ENCODE results near the gene EDN2.

The EDN2 gene

DNA sequence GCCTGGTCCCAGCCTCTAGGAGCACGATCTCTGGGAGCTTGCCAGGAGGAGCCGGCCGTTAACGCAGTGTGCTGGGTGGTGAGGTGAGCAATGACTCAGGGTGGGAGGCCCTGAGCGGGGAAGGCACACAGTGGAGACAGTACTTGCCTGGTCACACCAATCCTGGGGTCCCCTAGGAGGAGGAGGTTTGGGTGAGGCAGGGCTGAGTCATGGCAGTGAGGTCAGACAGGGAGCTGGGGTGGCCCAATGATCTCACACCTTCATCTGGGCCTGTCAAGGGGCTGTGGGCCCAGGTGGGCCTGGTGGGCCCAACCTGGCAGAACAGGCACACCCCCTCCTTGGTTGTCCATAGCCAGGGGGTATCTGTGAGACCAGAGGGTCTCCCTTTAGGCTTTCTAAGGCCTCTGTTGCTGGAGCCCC lies 8.6 kb upstream of the EDN2 start:
- Histone ChIP-seq H3K36me3 (ENCODE audit: insufficient read depth, low read length) (no peaks in the 10 kb centered on the region), H2AFZ (ENCODE audit: low read depth, low read length) (no peak overlapping the region), H3K9me3 (ENCODE audit: low read length) (no peaks in the 10 kb centered on the region), H3K4me1 (ENCODE audit: insufficient read depth, low read length) (peaks cover 32% of the 10 kb centered on the region), H3K27me3 (ENCODE audit: insufficient read depth, low read length) (no peaks in the 10 kb centered on the region), H3K4me3 (ENCODE audit: low read length) (no peak overlapping the region)

DNA sequence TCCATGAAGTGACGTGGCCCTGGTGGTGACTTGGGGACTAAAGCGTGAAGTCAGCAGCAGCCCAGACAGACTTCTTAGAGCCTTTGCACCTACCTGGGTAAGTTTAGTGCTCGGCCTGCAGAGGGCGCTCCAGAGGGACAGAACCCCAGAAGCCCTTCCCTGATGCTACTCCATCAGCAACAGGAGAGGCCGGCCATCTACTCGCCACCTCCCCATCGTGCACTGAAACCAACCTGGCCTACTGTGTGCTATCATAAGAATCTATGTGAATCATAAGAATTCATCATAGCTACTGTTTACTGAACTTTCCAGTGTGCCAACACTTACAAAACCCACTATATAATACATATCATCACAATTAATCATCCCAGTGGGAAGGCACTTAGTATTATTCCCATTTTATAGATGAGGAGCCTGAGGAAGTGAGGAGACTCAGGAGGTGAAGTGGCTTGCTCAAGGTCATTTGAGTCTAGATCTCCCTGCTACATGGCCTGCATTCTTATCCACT lies 7.9 kb upstream of the EDN2 start:
- Histone ChIP-seq H3K27me3 (ENCODE audit: insufficient read depth, low read length) (no peaks in the 10 kb centered on the region), H2AFZ (ENCODE audit: low read depth, low read length) (no peak overlapping the region), H3K36me3 (ENCODE audit: insufficient read depth, low read length) (no peaks in the 10 kb centered on the region), H3K9me3 (ENCODE audit: low read length) (no peaks in the 10 kb centered on the region), H3K4me3 (ENCODE audit: low read length) (no peak overlapping the region), H3K4me1 (ENCODE audit: insufficient read depth, low read length) (peaks cover 33% of the 10 kb centered on the region)

DNA sequence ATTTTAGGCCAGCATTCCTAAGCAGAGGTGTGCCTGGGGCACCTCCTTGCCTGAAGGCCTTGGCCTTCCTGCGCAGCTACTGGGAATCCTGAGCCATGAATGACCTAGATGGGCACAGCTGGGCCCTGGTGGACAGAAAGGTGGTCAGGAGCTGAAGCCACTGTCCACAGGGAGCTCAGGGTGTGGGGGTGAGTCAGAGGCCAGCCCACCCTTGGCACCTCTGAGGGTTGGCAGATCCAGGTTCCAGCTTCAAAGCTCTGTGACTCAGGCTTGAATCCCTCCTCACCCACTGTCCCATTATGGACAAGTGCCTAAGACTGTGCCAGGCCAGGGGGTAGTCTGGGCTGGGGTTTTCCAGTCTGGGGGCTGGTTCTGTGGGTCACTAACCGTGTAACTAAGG lies 6.4 kb upstream of the EDN2 start:
- no peaks in the 10 kb centered on the region for H3K36me3 ChIP-seq (ENCODE audit: insufficient read depth, low read length)

DNA sequence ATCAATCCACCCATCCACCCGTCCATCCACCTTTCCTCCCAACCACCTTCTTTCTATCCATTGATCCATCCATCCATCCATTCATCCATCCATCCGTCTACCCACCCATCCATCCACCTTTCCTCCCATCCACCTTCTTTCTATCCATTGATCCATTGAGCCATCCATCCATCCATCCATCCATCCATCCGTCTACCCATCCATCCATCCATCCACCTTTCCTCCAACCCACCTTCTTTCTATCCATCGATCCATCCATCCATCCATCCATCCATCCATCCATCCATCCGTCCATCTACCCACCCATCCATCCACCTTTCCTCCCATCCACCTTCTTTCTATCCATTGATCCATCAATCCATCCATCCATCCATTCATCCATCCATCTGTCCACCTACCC lies 5.1 kb upstream of the EDN2 start:
- peaks cover 40% of the 10 kb centered on the region for H3K4me1 ChIP-seq (ENCODE audit: insufficient read depth, low read length)
- no peaks in the 10 kb centered on the region for H3K36me3 ChIP-seq (ENCODE audit: insufficient read depth, low read length)
- H3K9me3 ChIP-seq (ENCODE audit: low read length), result no peaks in the 10 kb centered on the region
- H3K4me3 ChIP-seq (ENCODE audit: low read length), result no peak overlapping the region
- no peaks in the 10 kb centered on the region for H3K27me3 ChIP-seq (ENCODE audit: insufficient read depth, low read length)
- no peak overlapping the region for H2AFZ ChIP-seq (ENCODE audit: low read depth, low read length)

More for the DNA sequence above, 6.4 kb upstream of the EDN2 start:
- no peak overlapping the region for H3K4me3 ChIP-seq (ENCODE audit: low read length)
- H2AFZ ChIP-seq (ENCODE audit: low read depth, low read length), result no peak overlapping the region
- H3K9me3 ChIP-seq (ENCODE audit: low read length), result no peaks in the 10 kb centered on the region
- H3K4me1 ChIP-seq (ENCODE audit: insufficient read depth, low read length), result peaks cover 37% of the 10 kb centered on the region
- H3K27me3 ChIP-seq (ENCODE audit: insufficient read depth, low read length), result no peaks in the 10 kb centered on the region

DNA sequence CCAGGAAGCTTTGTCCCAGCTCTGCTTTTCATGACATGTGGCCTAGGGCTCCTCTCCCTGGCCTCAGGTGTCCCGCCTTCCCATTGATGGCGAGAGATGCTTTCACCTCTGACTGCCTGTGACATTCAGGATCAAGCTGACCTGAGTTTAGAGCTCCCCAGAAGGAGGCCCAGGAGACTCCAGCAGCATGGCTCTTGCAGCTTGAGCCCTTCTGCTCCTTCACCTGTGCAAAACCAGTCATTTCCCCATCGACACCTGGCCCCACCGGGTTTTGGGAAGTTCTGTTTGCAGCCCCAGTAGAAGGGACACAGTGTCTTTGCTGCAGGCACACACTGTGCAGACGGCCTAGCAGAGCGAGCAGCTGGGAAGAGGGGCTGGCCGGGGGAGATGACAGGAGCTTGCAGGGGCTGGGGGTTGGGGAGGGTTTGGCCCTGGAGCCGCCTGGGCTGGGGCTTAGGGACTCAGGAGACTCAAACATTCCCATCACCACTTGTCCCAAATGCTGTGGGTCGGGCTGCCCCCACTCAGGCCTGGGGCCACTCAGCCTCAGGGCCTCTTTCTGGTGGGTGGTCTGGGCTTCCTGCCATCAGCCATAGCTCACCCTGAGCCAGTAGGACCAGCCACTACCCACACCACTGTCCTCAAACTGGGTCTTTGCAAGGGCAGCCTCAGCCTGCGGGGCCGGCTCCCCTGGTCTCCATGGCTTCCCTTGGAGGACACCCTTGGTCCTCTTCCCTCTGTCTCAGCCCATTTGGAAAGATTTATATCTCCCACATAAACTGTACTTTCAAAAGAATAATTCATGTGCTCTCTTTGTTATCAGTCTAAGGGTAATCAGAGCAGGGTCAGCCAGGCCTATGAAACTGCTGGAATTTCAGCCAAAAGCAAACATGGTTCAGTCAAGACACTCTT lies 3.8 kb upstream of the EDN2 start:
- Histone ChIP-seq H3K36me3 (ENCODE audit: insufficient read depth, low read length) (no peaks in the 10 kb centered on the region), H3K9me3 (ENCODE audit: low read length) (no peaks in the 10 kb centered on the region), H3K4me1 (ENCODE audit: insufficient read depth, low read length) (peaks cover 40% of the 10 kb centered on the region), H3K27me3 (ENCODE audit: insufficient read depth, low read length) (no peaks in the 10 kb centered on the region), H2AFZ (ENCODE audit: low read depth, low read length) (no peak overlapping the region), H3K4me3 (ENCODE audit: low read length) (no peak overlapping the region)

DNA sequence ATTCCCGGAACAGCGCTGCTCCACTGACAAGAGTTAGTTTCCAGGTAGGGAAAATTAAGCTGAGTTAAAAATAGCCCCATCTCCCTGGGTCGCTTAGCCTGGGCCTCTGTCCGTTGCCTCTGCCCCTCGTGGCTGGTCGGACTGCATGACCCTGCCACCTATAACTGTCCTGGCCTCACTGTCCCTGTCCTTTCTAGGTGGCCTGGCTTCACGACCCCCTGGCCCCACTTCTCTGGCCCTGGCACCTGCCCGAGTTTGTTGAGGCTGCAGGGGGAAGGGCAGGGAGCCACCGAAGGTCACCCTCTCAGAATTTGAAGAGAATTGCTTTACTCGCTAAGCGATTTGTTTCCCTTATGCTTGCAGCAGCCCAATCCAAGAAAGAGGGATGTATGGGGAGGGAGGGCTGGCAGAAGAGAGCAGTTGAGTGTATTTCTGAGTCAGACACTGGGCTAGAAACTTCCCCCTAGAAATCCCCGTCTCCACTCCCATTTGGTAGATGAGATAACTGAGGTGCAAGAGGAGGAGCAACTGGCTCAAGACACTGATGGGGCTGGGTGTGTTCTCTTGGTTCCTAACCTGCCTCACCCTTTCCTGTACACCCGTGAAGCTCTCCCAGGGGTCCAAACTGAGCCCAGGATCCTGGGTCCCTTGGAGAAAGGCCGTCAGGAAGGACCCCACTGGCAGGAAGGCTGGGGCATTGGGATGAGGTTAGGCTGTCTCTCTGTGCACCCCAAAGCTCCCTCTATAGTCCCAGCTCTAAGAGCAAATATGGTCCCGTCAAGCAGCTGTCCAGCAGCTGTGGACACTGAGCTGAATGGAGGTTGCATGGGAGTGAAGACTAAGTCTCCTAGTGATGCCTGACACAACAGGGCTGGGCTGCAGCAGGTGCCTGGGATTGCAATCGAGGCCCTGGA lies 2.9 kb upstream of the EDN2 start:
- H3K27me3 ChIP-seq (ENCODE audit: insufficient read depth, low read length), result no peaks in the 10 kb centered on the region
- no peaks in the 10 kb centered on the region for H3K36me3 ChIP-seq (ENCODE audit: insufficient read depth, low read length)
- peaks cover 44% of the 10 kb centered on the region for H3K4me1 ChIP-seq (ENCODE audit: insufficient read depth, low read length)
- H3K9me3 ChIP-seq (ENCODE audit: low read length), result no peaks in the 10 kb centered on the region
- peak overlapping the region; percentile 21 for H2AFZ ChIP-seq (ENCODE audit: low read depth, low read length)
- peak overlapping the region; percentile 18 for H3K4me3 ChIP-seq (ENCODE audit: low read length)

DNA sequence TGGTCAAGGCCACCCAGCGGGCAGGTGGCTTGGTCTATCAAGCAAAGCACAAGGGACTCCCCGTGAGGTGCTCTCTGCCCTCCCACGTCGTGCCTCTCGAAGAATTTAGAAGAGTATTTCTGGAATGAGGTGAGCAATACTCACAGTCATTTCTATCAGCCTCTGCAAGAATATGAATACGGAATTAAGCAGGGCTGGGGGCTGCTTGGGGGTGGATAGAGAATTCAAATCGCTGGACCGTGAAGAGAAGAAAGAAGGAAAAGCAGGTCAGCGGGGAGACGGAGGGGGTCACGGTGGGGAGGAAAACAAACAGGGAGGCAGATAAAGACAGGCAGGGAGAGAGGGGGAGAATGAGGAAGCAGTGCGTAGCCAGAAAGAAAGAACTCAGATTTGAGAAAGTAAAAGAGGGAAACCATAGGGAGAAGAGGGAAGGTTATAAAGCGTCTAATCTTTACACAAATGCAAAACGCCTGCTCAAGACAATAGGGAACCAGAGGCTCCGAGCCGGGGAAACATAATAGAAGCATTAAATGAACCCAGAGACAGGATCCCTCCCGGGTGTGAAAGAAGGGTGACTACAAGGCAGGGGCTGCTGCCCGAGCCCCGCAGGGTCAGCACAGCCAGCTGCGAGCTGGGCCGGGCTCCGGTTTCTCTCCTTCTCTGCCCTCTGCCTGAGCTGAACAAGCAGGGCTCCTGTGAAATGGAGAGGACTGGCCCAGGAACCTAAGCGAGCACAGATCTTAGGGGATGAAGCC lies 2.1 kb upstream of the EDN2 start:
- H3K4me3 ChIP-seq (ENCODE audit: low read length), result peak overlapping the region; percentile 18
- no peaks in the 10 kb centered on the region for H3K36me3 ChIP-seq (ENCODE audit: insufficient read depth, low read length)
- H2AFZ ChIP-seq (ENCODE audit: low read depth, low read length), result peak overlapping the region; percentile 21
- H3K4me1 ChIP-seq (ENCODE audit: insufficient read depth, low read length), result peaks cover 44% of the 10 kb centered on the region
- H3K9me3 ChIP-seq (ENCODE audit: low read length), result no peaks in the 10 kb centered on the region
- H3K27me3 ChIP-seq (ENCODE audit: insufficient read depth, low read length), result no peaks in the 10 kb centered on the region

DNA sequence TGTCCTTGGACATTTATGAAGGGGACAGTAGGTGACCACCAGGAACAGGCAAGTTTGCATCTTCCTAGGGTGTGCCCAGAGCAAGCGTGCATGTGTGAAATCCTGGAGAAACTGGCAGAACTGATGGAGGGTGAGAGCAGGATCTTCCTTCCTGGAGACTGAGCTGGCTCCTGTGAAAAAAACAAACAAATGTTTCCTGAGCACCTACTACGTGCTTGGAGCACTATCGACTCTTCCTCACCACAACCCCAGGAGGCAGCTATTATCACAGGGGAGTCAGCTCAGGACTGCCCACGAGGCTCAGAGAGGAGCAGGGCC lies 1.5 kb upstream of the EDN2 start:
- Histone ChIP-seq H2AFZ (ENCODE audit: low read depth, low read length) (no peak overlapping the region), H3K4me1 (ENCODE audit: insufficient read depth, low read length) (peaks cover 44% of the 10 kb centered on the region), H3K9me3 (ENCODE audit: low read length) (no peaks in the 10 kb centered on the region), H3K4me3 (ENCODE audit: low read length) (no peak overlapping the region), H3K27me3 (ENCODE audit: insufficient read depth, low read length) (no peaks in the 10 kb centered on the region), H3K36me3 (ENCODE audit: insufficient read depth, low read length) (no peaks in the 10 kb centered on the region)

DNA sequence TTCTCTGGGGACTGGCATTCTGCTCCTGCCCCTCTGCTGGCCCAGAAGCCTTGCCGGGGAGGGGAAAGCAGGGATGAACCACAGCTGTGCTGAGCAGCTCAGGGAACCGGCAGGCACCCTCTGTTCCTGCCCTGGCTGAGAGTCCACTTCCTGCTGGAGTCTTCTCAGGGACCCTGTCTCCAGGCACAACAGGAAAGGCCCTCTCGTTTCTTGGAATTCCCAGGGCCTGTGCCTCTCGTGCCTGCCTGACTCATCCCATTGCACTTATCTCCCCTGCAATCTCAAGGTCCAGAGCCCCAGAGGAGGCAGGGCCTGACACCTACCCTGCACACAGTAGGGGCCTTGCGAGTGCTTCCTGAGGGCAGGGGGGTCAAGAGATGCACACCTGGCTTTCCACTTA lies 1.1 kb upstream of the EDN2 start:
- peaks cover 44% of the 10 kb centered on the region for H3K4me1 ChIP-seq (ENCODE audit: insufficient read depth, low read length)
- H2AFZ ChIP-seq (ENCODE audit: low read depth, low read length), result no peak overlapping the region
- H3K27me3 ChIP-seq (ENCODE audit: insufficient read depth, low read length), result no peaks in the 10 kb centered on the region
- H3K36me3 ChIP-seq (ENCODE audit: insufficient read depth, low read length), result no peaks in the 10 kb centered on the region
- no peak overlapping the region for H3K4me3 ChIP-seq (ENCODE audit: low read length)
- no peaks in the 10 kb centered on the region for H3K9me3 ChIP-seq (ENCODE audit: low read length)

DNA sequence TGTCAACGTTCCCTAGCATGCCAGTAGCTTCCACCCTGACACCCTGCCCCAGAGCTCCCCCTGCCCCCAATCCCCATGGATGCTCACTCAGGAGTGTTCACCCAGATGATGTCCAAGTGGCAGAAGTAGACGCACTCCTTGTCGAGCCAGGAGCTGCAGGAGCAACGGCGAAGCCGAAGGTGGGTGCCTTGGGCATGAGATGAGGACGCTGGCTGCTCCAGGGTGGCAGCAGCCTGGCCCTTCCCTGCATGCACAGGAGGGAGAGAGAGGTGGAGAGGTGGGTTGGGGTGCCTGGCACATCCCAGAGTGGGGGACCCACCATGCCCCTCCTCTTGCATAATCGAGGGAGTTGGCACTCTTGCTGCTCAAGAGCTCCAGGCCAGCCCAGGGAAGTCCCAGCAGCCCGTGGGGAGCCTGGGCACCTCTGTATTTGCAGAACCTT lies 502 bp downstream of the EDN2 start:
- Histone ChIP-seq H3K36me3 (ENCODE audit: insufficient read depth, low read length) (no peaks in the 10 kb centered on the region), H3K4me1 (ENCODE audit: insufficient read depth, low read length) (peaks cover 41% of the 10 kb centered on the region), H3K4me3 (ENCODE audit: low read length) (no peak overlapping the region), H3K27me3 (ENCODE audit: insufficient read depth, low read length) (no peaks in the 10 kb centered on the region), H3K9me3 (ENCODE audit: low read length) (no peaks in the 10 kb centered on the region), H2AFZ (ENCODE audit: low read depth, low read length) (no peak overlapping the region)

DNA sequence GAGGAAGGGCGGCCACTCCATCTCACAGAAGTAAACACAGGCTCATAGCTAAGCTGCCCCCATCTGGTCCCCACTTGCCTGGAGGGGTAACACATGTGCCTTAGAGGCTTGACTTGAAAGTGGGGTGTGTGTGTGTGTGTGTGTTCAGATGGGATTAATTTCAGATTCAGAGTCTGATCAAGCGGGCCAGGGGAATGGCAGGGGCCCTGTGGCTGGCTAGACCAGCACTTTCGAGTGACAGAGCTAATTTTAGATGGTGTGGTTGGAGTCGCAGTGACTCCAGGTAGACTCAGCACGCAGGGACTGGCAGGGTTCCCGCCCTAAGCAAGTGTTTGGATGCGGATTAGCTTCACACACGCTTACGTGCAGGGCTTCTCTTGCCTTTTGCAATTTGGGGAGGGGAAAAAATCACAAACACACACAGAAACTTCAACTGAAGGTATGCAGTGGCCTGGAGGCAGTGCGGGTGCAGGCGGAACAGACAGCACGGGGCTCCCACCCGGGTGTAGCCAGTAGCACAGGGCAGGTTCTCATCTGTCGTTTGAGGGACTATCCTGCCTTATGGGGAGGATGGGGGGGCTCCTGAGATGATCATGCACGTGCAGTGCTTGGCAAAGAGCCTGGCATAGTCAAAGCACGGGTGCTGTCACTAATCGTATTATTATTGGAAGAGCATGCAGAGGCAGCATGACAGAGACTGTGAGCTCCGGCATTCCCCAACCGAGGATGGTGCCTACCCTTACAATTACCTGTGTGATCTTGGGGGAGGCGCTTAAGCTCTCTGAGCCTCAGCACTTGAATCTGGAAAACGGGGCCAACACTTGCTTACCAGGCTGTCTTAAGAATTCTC lies 1.3 kb downstream of the EDN2 start:
- Histone ChIP-seq H3K27me3 (ENCODE audit: insufficient read depth, low read length) (no peaks in the 10 kb centered on the region), H3K36me3 (ENCODE audit: insufficient read depth, low read length) (no peaks in the 10 kb centered on the region), H3K4me3 (ENCODE audit: low read length) (no peak overlapping the region), H3K9me3 (ENCODE audit: low read length) (no peaks in the 10 kb centered on the region), H3K4me1 (ENCODE audit: insufficient read depth, low read length) (peaks cover 33% of the 10 kb centered on the region), H2AFZ (ENCODE audit: low read depth, low read length) (no peak overlapping the region)

Measured in neuron (in vitro differentiated cells).